GM18526 (cell line): Measurements from ENCODE around the gene RBM20.

Experiments
- POLR2A ChIP-seq: IDR thresholded peaks from 3 replicates; pipeline ENCODE4 v1.6.1; 2011; ENCODE audit not compliant: insufficient read length; ENCODE audit errors: extremely low read depth

Gene RBM20

GRCh38 chr10:110643653-110644597 lies at the start of gene RBM20:
RBM20 (plus strand) TSS chr10:110644336; CDS start chr10:110644455, 119 bp downstream.
- no peak for TF ChIP-seq POLR2A

GRCh38 chr10:110597476-110597875 lies 46.7 kb upstream of the RBM20 start:
- TF ChIP-seq POLR2A: no peak

GRCh38 chr10:110600487-110601101 lies 43.5 kb upstream of the RBM20 start:
- no peak for TF ChIP-seq POLR2A

- no peak for TF ChIP-seq POLR2A
These were observed 42.6 kb upstream of the RBM20 start for GRCh38 chr10:110601581-110601980.

GRCh38 chr10:110608087-110608486 lies 36.0 kb upstream of the RBM20 start:
- TF ChIP-seq POLR2A: no peak

GRCh38 chr10:110609605-110610004 lies 34.5 kb upstream of the RBM20 start:
- no peak for TF ChIP-seq POLR2A

- no peak for TF ChIP-seq POLR2A
These were observed 33.8 kb upstream of the RBM20 start for GRCh38 chr10:110610308-110610774.

GRCh38 chr10:110612087-110612486 lies 32.0 kb upstream of the RBM20 start:
- no peak for TF ChIP-seq POLR2A

- no peak for TF ChIP-seq POLR2A
These were observed 31.5 kb upstream of the RBM20 start for GRCh38 chr10:110612629-110613028.

GRCh38 chr10:110613341-110613995 lies 30.7 kb upstream of the RBM20 start:
- no peak for TF ChIP-seq POLR2A

- no peak for TF ChIP-seq POLR2A
These were observed 30.1 kb upstream of the RBM20 start for GRCh38 chr10:110613996-110614495.

GRCh38 chr10:110615057-110615747 lies 28.9 kb upstream of the RBM20 start:
- TF ChIP-seq POLR2A: no peak

GRCh38 chr10:110616493-110617033 lies 27.6 kb upstream of the RBM20 start:
- TF ChIP-seq POLR2A: no peak

GRCh38 chr10:110617425-110618229 lies 26.5 kb upstream of the RBM20 start:
- no peak for TF ChIP-seq POLR2A
